ENCODE data around the gene TMCO2.

TMCO2 gene

GRCh38 chr1:40257688-40258444 lies 10.1 kb downstream of the TMCO2 start, which contains the start of gene ZMPSTE24:
ZMPSTE24 (plus strand) TSS chr1:40258236; CDS start chr1:40258272, 36 bp downstream.
- DNase-seq (ENCODE audit: low spot score), result peak; percentile 95

DNA sequence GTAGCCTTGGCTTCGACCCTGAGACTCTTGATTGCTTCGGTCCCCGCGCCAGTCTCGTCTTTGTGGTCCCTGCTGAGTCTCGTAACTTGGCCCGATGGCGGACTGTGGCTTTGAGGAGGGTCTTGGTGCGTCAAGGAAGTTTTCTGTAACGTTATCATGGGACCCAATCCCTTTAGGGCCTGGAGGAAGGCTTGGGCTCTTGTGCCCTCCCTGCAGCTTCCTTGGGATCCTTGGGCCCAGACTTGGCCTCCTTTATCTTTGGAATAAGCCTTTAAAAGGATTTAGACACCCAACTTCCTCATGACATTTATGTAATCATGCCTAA lies 10.7 kb downstream of the TMCO2 start:
- DNase-seq (ENCODE audit: low spot score), result no peak

GRCh38 chr1:40264354-40264781 lies 16.6 kb downstream of the TMCO2 start:
- DNase-seq (ENCODE audit: low spot score), result no peak

GRCh38 chr1:40265298-40265697 lies 17.6 kb downstream of the TMCO2 start:
- DNase-seq (ENCODE audit: low spot score), result no peak

GRCh38 chr1:40265919-40266318 lies 18.2 kb downstream of the TMCO2 start:
- no peak for DNase-seq (ENCODE audit: low spot score)

GRCh38 chr1:40266786-40267535 lies 19.2 kb downstream of the TMCO2 start:
- no peak for DNase-seq (ENCODE audit: low spot score)

GRCh38 chr1:40267767-40268187 lies 20.0 kb downstream of the TMCO2 start:
- peak; percentile 78 for DNase-seq (ENCODE audit: low spot score)

DNA sequence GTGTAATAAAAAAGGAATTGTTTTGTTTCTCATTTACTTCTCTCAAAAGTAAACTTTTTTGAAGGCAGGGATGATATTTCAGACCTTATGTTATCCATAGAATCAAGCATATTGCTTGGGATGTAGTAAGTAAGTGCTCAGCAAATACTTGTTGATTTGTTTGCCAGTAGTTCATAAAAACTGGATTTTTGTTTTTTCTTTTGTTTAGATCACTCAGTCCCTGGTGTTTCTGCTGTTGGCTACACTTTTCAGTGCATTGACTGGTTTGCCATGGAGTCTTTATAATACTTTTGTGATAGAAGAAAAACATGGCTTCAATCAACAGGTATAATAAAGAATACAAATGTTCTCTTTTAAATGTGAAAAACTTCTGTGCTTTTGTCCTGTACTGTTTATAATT lies 20.5 kb downstream of the TMCO2 start:
- DNase-seq (ENCODE audit: low spot score), result no peak

GRCh38 chr1:40270152-40270834 lies 22.6 kb downstream of the TMCO2 start:
- DNase-seq (ENCODE audit: low spot score), result peak; percentile 35

DNA sequence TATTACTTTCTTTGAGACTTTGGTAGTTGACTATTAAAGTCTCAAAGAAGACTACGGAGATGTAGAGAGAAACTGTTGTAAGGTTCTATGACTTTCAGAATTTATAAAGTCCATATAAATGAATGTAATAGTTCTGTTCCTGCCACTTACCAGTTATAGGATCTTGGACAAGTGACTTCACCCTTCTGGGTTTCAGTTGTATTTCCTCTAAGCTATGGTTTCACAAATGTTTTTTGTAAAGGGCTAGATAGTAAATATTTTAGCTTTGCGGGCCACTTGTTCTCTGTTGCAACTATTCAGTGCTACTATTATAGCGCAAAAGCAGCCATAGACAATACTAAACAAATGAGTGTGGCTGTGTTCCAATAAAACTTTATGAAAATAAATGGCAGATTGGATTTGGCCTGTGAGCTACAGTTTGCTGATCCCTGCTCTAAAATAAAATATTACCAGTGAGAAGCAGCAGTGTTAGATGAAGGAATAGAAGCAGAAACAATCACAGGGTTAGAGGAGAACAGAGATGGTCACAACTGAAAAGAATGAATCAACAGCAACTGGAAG lies 25.0 kb downstream of the TMCO2 start:
- no peak for DNase-seq (ENCODE audit: low spot score)

DNA sequence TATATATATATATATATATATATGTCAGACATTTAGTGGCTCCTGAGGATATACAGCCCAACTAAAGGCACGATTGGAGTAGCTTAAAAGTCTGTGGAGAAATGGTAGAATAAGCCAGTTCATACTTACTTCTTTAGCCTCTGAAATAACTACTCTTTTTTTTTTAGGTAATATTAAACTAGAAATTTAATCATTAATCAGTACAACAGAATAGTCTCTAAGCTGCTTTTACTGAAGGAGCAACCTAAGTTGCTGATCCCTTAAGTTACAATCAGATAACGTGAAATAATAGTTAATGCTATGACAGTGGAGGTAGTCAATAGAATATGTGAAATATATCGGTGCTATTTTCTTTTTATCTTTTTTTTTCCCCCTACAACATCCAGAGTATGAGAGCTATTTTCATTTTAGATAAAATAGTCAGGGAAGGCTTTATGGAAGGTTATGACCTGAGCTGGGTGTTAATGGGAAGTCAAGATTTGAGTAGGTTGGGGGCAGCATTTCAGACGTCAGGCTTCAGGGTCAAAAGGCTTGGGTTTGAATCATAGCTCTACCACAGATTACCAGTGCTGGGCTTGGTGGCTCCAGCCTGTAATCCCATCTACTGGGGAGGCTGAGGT lies 25.9 kb downstream of the TMCO2 start:
- DNase-seq (ENCODE audit: low spot score), result no peak

GRCh38 chr1:40274331-40274730 lies 26.6 kb downstream of the TMCO2 start:
- DNase-seq (ENCODE audit: low spot score), result no peak

DNA sequence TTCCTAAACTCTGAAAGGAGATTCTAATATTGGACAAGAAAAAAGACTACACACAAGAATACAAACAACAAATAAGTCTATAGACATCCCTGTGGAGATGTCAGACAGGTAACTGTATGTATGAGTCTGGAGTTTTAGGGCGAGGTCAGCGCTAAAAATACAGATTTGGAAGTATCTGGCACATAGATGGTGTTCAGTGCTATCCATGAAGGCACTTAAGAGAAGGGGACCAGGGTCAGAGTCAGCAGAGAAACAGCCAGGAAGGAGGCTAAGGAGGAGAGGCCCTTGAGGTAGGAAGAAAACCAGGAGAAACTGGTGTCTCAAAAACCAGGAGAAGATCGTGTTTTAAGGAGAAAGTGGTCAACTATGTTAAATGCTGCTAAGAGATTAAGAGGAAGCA lies 28.4 kb downstream of the TMCO2 start:
- no peak for DNase-seq (ENCODE audit: low spot score)

GRCh38 chr1:40281853-40282252 lies 34.1 kb downstream of the TMCO2 start:
- no peak for DNase-seq (ENCODE audit: low spot score)

DNA sequence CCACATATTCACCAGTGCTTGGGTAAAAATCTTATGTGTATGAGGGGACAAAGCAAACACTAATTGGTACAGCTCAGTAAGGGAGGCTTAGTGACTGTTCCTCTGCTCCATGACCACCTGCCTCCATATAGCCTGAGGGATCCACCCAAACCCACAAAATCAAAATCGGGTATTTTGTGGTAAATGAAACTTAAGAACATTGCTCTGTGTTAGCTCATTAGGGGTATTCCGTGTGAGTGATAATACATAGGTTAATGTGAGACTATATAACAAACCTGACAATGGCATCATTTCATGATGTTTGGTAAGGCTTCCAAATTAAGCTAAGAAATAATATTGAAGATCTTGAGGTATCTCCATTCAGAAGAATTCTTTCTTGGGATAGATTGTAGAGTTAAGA lies 43.6 kb downstream of the TMCO2 start:
- no peak for DNase-seq (ENCODE audit: low spot score)

DNA sequence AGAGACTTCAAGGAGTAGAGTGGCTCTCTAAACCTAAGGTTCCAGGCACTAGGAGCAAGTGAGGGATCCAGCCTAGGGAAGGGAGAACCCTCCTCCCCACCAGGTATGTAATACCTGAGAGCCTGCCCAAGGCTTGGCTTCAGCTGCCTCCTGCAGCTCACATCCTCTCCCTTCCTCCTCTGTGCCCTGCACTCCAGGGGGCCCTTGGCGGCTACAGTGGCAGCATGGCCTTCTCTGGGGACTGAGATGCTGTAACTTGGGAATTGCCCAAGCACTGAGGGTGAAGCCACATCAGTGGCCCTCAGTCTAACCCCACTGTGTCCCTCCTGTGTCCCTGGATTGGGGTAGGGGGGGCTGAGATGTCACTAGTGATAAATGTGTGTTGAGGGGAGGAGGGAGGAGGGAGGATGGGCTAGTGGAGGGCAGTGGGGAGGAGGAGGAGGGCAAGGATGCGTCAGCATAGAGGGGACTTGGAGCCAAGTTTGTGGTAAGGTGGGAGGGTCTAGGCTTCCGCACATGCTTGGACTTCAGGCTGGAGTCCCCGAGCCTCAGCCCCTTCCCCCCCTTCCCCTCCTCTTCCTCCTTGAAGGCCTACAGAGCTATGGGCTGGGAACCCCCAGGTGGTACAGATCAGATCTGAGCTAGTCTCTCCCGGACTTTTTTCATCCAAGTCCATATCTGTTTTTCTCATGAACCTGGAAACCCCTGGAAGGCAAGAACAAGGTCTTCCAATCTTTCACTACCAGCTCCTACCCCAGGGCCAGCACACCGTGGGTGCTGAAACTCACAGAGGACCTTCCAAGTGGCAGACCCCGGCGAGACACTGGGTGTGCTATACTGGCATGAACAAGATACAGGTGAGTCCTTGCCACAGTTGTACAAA lies 51.9 kb downstream of the TMCO2 start:
- no peak for DNase-seq (ENCODE audit: low spot score)

DNA sequence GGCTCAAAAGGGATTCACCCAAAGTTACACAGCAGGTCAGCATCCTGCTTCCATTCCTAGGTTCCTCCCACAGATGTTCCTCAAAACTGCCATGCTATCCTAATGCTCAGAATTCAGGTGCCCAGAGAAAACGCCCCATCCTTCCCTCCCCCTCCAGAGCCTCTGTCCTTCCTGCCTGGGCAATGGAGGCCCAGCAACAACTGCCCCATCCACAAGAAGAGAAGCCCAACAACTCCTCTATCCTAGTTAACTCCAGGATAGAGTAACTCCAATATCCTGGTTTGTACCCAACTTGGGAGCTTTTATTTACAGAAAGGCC lies 52.5 kb downstream of the TMCO2 start:
- no peak for DNase-seq (ENCODE audit: low spot score)

DNA sequence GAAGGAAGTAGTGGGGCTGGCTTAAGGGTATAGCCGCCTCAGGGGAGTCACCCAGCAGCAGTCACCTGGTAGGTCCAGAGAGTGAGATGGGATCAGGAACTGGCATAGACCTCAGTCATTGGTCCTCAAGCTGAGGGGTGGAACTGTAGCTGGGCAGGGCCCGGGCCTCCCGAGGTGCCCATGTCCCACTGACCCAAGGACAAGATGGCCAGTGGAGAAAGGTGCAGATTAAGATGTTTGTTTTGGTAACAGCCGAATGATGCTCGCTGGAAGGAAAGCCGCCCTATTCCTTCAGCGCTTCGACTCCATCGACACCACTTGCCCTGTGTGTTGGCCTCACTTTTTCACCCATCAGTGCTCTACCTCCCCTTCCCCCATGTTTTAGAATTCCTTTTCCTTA lies 52.9 kb downstream of the TMCO2 start:
- DNase-seq (ENCODE audit: low spot score), result no peak

GRCh38 chr1:40301066-40301465 lies 53.3 kb downstream of the TMCO2 start:
- DNase-seq (ENCODE audit: low spot score), result no peak

Measured in AG20443 (cell line).